Gastrocnemius medialis (tissue), 4 donors: ENCODE measurements around the gene GPR42. TPM values are rescaled to one million over a fixed set of nuclear protein-coding genes. Genes with fewer than 3 reads are reported as not detected.
"Not testable (repeated sequence)": the region's sequence is repeated elsewhere in the genome, so short reads cannot be mapped to it uniquely, and the experiment has no call there.

ENCODE experiments used
- ATAC-seq, 2 donors: fragments of 150-250 bp; one replicate each; pipeline ENCODE4 v1.9.1; 2016
- DNase-seq, 2 donors: peaks; one replicate each; pipeline ENCODE4 v3.0.0-alpha.2; 2019
- H3K27ac ChIP-seq, 4 donors: fragments of 200-600 bp; sonication (generic); 1 replicate in 1 of 4; 2 replicates in 3 of 4; pipeline ENCODE4 v1.5.1; 2016 to 2018; ENCODE audit warnings: mild to moderate bottlenecking in 2 of 4, moderate library complexity in 1 of 4
- H3K27me3 ChIP-seq, 3 donors: fragments of 200-600 bp; sonication (generic) in 2 of 3; 1 replicate in 1 of 3; 2 replicates in 2 of 3; pipeline versions ENCODE4 v1.5.1 to v1.6.0; 2016 to 2019; ENCODE audit warnings: mild to moderate bottlenecking in 1 of 3, moderate library complexity in 1 of 3
- H3K36me3 ChIP-seq, 2 donors: fragments of 200-600 bp; sonication (generic) in 1 of 2; one replicate each; pipeline ENCODE4 v1.5.1; 2017 to 2018
- H3K4me1 ChIP-seq, 2 donors: fragments of 200-600 bp; sonication (generic) in 1 of 2; one replicate each; pipeline ENCODE4 v1.5.1; 2016 to 2017; ENCODE audit warnings: mild to moderate bottlenecking in 2 of 2
- H3K4me3 ChIP-seq, 4 donors: fragments of 200-600 bp; sonication (generic) in 3 of 4; 1 replicate in 1 of 4; 2 replicates in 3 of 4; pipeline ENCODE4 v1.5.1; 2016 to 2019; ENCODE audit warnings: mild to moderate bottlenecking in 2 of 4
- H3K9me3 ChIP-seq, 3 donors: fragments of 200-600 bp; sonication (generic) in 2 of 3; 1 replicate in 1 of 3; 2 replicates in 2 of 3; pipeline ENCODE4 v1.5.1; 2016 to 2019
- CTCF ChIP-seq, 5 experiments: fragments of 450-650 bp in 3 of 5; fragments of 200-600 bp in 2 of 5; sonication (generic) in 2 of 5; IDR thresholded peaks in 4 of 5; conservative IDR thresholded peaks in 1 of 5; 1 replicate in 4 of 5; 2 replicates in 1 of 5; pipeline ENCODE4 v1.5.1; 2016 to 2019; ENCODE audit warnings: antibody characterized with exemption in 5 of 5, mild to moderate bottlenecking in 3 of 5, moderate library complexity in 3 of 5
- POLR2A ChIP-seq, 2 donors: fragments of 450-650 bp; IDR thresholded peaks; one replicate each; pipeline ENCODE4 v1.6.1; 2017; ENCODE audit warnings: antibody characterized with exemption in 2 of 2, mild to moderate bottlenecking in 2 of 2, moderate library complexity in 2 of 2
- in situ Hi-C, 4 donors: fragments of 200-750 bp; cut with MboI; loops; one replicate each; pipeline versions ENCODE4 v1.15.0 to v1.8.0; 2017; ENCODE audit warnings: low sequenced_read_pairs in 4 of 4
- intact Hi-C: fragments of 100-400 bp; cut with DNase I; formaldehyde crosslinking; loops from one replicate; pipeline ENCODE4 v1.15.1; 2023; ENCODE audit warnings: low total_unique reads
- total RNA-seq, 4 donors: library from RNA; depleted of rRNA; stranded (reverse); fragments of >200 nt; gene quantifications; one replicate each; pipeline versions ENCODE4 v1.1.0 to v1.2.3, GENCODE V29; 2016

Gene GPR42
- total RNA-seq, 4 donors from 2014 or later: not detected

- in situ Hi-C loops (no loop called here), intact Hi-C loops (no loop called here)
- Histone ChIP-seq H3K27ac (no peak overlapping the region), H3K36me3 (no peaks in the 10 kb centered on the region), H3K9me3 (no peaks in the 10 kb centered on the region), H3K27me3 (no peaks in the 10 kb centered on the region), H3K4me1 (no peaks in the 10 kb centered on the region), H3K4me3 (no peak overlapping the region)
- no peak for DNase-seq
- ATAC-seq: no peak
- TF ChIP-seq POLR2A (IDR thresholded peaks at IDR 0.05) (no peak), CTCF (IDR thresholded peaks at IDR 0.05 in 4 of 5, conservative IDR thresholded peaks at IDR 0.05 in 1 of 5) (no peak)
These were observed 4.8 kb downstream of the GPR42 start for GRCh38 chr19:35375505-35376307.

DNA sequence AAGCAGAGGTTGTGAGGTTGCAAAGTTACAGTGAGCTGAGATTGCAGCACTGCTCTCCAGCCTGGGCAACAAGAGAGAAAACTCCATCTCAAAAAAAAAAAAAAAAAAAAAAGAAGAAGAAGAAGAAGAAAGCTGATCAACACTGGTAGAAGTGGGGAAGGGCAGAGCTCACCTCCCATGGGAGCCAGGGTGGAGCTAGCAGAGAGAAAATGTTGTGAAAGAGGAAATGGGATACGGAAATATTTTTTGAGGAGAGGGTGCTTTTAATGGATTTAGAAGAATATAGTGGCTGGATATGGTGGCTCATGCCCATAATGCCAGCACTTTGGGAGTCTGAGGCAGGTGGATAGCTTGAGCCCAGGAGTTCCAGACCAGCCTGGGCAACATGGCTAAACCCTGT lies 6.8 kb downstream of the GPR42 start:
- TF ChIP-seq CTCF (IDR thresholded peaks at IDR 0.05 in 4 of 5, conservative IDR thresholded peaks at IDR 0.05 in 1 of 5): no peak
- no peak for TF ChIP-seq POLR2A (IDR thresholded peaks at IDR 0.05)
- intact Hi-C loops (no loop called here), in situ Hi-C loops (no loop called here)
- Histone ChIP-seq H3K4me3 (no peak overlapping the region), H3K27me3 (no peaks in the 10 kb centered on the region), H3K4me1 (no peaks in the 10 kb centered on the region), H3K9me3 (no peaks in the 10 kb centered on the region), H3K27ac (no peak overlapping the region), H3K36me3 (no peaks in the 10 kb centered on the region)
- no peak for ATAC-seq
- no peak for DNase-seq

DNA sequence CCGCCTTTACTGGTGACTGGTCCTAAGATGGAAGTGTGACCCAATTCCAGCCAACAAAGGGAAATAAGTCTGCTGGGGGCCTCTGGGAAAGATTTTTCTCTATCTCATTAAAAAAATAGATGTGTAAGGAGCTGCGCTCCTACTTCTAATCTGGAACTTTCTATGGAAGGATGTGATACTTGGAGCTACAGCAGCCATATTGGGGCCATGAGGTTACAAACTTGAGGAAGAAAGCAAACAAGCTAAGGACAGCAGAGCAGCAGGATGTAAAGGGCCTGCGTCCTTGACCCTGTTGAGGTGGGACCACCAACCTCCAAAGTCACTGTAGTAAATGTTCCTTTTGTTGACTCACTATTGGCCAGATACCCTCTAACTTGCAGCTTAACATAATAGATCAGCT lies 7.5 kb downstream of the GPR42 start:
- intact Hi-C loops (no loop called here), in situ Hi-C loops (no loop called here)
- Histone ChIP-seq H3K27me3 (no peaks in the 10 kb centered on the region), H3K27ac (no peak overlapping the region), H3K36me3 (no peaks in the 10 kb centered on the region), H3K4me1 (no peaks in the 10 kb centered on the region), H3K4me3 (no peak overlapping the region), H3K9me3 (no peaks in the 10 kb centered on the region)
- DNase-seq (no peak), ATAC-seq (no peak)
- TF ChIP-seq CTCF (IDR thresholded peaks at IDR 0.05 in 4 of 5, conservative IDR thresholded peaks at IDR 0.05 in 1 of 5): no peak
- TF ChIP-seq POLR2A (IDR thresholded peaks at IDR 0.05): no peak

DNA sequence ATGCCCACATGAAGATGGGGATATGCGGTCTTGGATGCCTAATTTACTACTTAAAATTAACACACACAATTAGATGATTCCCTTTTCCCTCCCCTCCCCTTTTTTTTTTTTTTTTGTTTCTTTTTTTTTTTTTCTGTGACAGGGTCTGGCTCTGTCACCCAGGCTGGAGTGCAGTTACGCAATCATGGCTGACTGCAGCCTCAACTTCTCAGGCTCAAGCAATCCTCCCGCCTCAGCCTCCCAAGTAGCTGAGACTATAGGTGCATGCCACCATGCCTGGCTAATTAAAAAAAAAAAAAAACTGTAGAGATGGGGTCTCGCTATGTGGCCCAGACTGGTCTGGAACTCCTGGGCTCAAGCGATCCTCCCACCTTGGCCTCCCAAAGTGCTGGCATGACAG lies 8.7 kb downstream of the GPR42 start:
- DNase-seq, H3K9me3 ChIP-seq, H3K4me3 ChIP-seq, in situ Hi-C loops, ATAC-seq, intact Hi-C loops, H3K27ac ChIP-seq, H3K36me3 ChIP-seq, H3K27me3 ChIP-seq, H3K4me1 ChIP-seq: not testable (repeated sequence)

DNA sequence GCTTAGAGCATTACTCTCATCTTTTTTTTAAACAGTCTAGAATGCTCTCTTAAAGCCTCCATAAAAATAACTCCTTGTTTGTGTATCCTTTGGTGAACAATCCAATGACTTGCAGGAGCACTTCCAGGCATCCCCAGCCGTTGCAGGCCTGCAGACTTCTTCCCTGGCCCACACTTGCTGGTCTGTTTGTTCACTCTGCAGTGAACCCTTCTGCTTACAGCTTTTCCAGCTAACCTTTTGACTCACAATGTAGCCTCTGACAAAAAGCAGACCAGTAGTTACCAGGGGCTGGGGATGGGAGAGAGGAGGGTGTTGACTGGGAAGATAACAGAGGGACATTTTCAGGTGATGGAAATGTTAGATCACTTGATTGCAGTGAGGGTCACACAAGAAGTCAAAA lies 9.1 kb downstream of the GPR42 start:
- in situ Hi-C loops: no loop called here
- no peak for ATAC-seq
- H3K4me3 ChIP-seq: no peak overlapping the region

More for the DNA sequence above, 9.1 kb downstream of the GPR42 start:
- Histone ChIP-seq H3K27me3 (no peaks in the 10 kb centered on the region), H3K4me1 (no peaks in the 10 kb centered on the region), H3K9me3 (no peaks in the 10 kb centered on the region), H3K27ac (no peak overlapping the region), H3K36me3 (no peaks in the 10 kb centered on the region)
- intact Hi-C loops: no loop called here
- DNase-seq: no peak
- TF ChIP-seq POLR2A (IDR thresholded peaks at IDR 0.05) (no peak), CTCF (IDR thresholded peaks at IDR 0.05 in 4 of 5, conservative IDR thresholded peaks at IDR 0.05 in 1 of 5) (no peak)
